Left ventricle myocardium inferior (tissue), 1 donor: ENCODE data around the gene GANC. TPM values are rescaled to one million over a fixed set of nuclear protein-coding genes. Genes with fewer than 3 reads are reported as not detected.

ENCODE experiments used
- DNase-seq: peaks from one replicate; pipeline ENCODE4 v3.0.0-alpha.2; 2020
- H3K27ac ChIP-seq: fragments of 200-600 bp; replicated peaks from 2 replicates; pipeline ENCODE4 v1.8.0; 2021
- H3K27me3 ChIP-seq: fragments of 200-600 bp; 2 replicates; pipeline ENCODE4 v1.8.0; 2021; ENCODE audit warnings: low read depth
- H3K36me3 ChIP-seq: fragments of 200-600 bp; 2 replicates; pipeline ENCODE4 v1.8.0; 2021
- H3K4me1 ChIP-seq: fragments of 200-600 bp; 2 replicates; pipeline ENCODE4 v1.8.0; 2021
- H3K4me3 ChIP-seq: fragments of 200-600 bp; 2 replicates; pipeline ENCODE4 v1.8.0; 2021; ENCODE audit warnings: mild to moderate bottlenecking, moderate library complexity
- H3K9me3 ChIP-seq: fragments of 200-600 bp; replicated peaks from 2 replicates; pipeline ENCODE4 v1.8.0; 2021
- intact Hi-C: fragments of 100-400 bp; cut with micrococcal nuclease; formaldehyde crosslinking; loops from one replicate; pipeline ENCODE4 v1.11.0; 2022
- total RNA-seq: library from RNA; stranded (reverse); fragmentation: NEBNext Ultra II Directional; extraction: Animal tissue kit (Norgen Biotek cat#: 25700); gene quantifications from one replicate; pipeline ENCODE4 v1.2.1, GENCODE V29; 2021
- TF ChIP-seq, protein P1 (sequence below): fragments of 200-600 bp; IDR thresholded peaks from 2 replicates; pipeline ENCODE4 v1.8.0; 2021; ENCODE audit warnings: antibody characterized with exemption, mild to moderate bottlenecking, borderline replicate concordance
- donor health status: DM: no; HTN: yes; CAD: no; lungs with severe emphysema.

Gene GANC
- total RNA-seq, 1 donor from 2014 or later, result 14.5 TPM

DNA sequence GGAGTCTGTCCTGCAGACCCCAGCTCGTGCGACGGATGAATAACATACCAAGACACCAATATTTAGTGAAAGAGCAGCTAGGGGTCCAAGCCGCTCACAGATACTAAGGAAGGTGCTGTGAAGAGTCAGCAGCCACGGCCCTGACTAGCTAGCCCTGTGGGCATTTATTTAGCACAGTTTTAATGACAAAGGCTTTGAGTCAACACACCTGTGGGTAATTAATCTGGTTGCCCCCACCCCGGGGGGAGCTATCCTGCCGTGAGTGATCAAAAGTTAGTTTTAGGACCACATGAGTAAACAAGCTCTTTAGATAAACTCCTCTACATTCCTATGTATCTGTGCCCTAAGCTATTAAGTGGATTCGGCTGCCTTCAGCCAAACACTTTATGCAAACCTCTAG lies 105.0 kb downstream of the GANC start:
- Histone ChIP-seq H3K27ac (no peak overlapping the region), H3K27me3 (no peaks in the 10 kb centered on the region), H3K4me3 (no peak overlapping the region), H3K36me3 (no peaks in the 10 kb centered on the region), H3K4me1 (peaks cover 8% of the 10 kb centered on the region), H3K9me3 (no peaks in the 10 kb centered on the region)
- TF ChIP-seq, protein P1, sequence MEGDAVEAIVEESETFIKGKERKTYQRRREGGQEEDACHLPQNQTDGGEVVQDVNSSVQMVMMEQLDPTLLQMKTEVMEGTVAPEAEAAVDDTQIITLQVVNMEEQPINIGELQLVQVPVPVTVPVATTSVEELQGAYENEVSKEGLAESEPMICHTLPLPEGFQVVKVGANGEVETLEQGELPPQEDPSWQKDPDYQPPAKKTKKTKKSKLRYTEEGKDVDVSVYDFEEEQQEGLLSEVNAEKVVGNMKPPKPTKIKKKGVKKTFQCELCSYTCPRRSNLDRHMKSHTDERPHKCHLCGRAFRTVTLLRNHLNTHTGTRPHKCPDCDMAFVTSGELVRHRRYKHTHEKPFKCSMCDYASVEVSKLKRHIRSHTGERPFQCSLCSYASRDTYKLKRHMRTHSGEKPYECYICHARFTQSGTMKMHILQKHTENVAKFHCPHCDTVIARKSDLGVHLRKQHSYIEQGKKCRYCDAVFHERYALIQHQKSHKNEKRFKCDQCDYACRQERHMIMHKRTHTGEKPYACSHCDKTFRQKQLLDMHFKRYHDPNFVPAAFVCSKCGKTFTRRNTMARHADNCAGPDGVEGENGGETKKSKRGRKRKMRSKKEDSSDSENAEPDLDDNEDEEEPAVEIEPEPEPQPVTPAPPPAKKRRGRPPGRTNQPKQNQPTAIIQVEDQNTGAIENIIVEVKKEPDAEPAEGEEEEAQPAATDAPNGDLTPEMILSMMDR, result no peak
- intact Hi-C loops, result no loop called here
- DNase-seq, result no peak

DNA sequence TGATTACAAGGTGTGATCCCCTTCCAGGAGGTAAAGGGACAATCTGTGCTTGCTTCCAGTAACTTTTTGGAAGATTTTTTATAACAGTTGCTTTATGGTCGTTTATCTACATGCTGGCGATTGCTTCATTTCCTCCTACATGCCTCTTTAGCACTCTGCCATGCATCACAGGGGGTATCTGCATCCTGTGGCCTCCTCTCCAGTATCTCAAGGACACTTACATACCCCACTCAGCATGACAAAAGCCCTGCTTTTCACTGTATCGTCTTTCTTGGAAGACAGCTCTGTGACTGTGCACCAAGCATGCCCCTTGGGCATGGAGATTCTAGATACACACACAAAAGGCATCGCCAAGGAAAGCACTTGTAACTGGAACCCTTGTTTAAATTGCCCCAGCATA lies 111.6 kb downstream of the GANC start:
- intact Hi-C loops, result no loop called here
- H3K36me3 ChIP-seq, result no peaks in the 10 kb centered on the region
- no peaks in the 10 kb centered on the region for H3K9me3 ChIP-seq
- DNase-seq, result no peak
- peaks cover 40% of the 10 kb centered on the region for H3K4me1 ChIP-seq
- no peak overlapping the region for H3K27ac ChIP-seq
- H3K27me3 ChIP-seq, result no peaks in the 10 kb centered on the region
- TF ChIP-seq, protein P1, result no peak
- no peak overlapping the region for H3K4me3 ChIP-seq

DNA sequence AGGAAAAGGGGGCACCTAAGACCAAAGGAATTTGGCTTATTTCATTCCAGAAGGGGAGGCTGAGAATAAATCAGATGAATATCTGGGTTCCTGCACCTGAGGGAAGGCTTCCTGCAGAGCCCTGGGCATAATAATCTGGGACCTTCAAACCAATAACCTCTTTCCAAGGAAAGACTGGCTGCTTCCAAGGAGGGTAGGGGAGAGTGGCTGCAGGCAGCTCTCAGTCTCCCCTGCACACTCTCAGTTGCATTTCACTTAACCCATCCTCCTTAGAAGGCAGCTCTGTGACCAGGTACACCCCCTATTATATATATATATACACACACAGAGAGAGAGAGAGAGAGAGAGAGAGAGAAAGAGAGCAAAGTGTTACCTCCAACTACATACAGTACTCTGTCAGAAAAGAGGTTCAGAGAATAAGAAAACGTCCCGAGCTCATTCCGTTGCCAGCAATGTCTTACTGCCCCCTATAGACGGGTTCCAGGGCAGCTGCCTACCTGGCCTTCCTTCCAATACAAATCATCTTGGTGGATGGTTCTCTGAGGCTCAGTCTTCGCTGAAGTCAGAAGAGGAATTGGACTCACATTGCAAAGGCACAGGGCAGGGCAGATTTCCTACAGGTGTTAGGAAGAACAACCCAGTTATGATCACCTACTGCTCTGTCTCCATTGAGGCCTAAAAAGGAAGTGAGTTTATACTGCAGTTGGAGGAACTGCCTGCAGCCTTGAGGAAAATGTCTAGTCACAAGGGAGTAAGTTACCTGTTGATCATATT lies 112.4 kb downstream of the GANC start:
- Histone ChIP-seq H3K27me3 (no peaks in the 10 kb centered on the region), H3K27ac (peak overlapping the region; percentile 62), H3K36me3 (no peaks in the 10 kb centered on the region), H3K4me3 (no peak overlapping the region), H3K4me1 (peaks cover 40% of the 10 kb centered on the region), H3K9me3 (no peaks in the 10 kb centered on the region)
- intact Hi-C loops, result no loop called here
- no peak for DNase-seq
- TF ChIP-seq, protein P1, result peak; percentile 69

DNA sequence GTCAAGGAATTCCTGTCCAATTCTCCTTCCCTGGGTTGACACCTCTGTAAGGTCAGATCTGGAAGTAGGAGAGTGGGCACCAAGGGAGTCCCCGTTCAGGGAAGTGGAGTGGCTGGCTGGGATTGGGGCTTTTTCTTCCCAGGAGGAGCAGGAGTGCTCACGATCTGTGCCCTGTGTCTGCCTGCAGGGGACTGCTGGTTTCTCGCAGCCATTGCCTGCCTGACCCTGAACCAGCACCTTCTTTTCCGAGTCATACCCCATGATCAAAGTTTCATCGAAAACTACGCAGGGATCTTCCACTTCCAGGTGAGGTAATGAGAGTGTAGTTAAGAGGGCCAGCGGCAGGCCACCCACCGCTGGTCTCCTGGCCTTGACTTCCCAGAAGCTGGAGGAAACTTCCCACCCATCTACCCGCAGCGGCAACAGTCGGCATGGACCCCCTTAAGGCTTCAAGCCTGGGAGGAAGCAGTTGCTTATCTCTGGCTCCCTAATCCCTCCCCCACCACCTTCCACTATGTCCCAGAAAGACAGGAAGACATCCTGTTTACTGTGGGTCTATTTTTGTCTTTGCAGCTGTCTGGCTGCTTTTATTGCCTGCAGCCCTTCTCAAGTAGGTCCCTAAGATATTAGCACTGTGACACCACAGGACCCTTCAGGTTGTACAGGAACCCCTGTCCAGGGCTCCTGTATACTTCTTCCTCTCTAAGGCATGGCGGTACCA lies 113.1 kb downstream of the GANC start:
- peaks cover 40% of the 10 kb centered on the region for H3K4me1 ChIP-seq
- no peaks in the 10 kb centered on the region for H3K9me3 ChIP-seq
- intact Hi-C loops, result no loop called here
- no peak for DNase-seq
- no peak overlapping the region for H3K4me3 ChIP-seq
- no peaks in the 10 kb centered on the region for H3K27me3 ChIP-seq
- TF ChIP-seq, protein P1, result no peak
- peak overlapping the region; percentile 62 for H3K27ac ChIP-seq
- H3K36me3 ChIP-seq, result no peaks in the 10 kb centered on the region

DNA sequence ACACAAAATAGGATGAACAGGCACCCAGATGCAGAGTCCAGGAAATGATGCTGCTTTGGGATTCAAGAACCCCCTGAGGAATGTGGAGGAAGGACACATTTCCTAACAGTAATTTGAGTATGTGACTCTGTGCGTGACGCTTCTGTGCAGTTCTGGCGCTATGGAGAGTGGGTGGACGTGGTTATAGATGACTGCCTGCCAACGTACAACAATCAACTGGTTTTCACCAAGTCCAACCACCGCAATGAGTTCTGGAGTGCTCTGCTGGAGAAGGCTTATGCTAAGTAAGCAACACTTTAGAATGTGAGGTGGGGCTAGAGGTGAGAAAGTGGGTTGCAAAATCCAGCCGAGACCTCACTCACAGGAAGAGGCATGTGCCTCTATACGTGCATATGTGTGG lies 114.6 kb downstream of the GANC start:
- H3K9me3 ChIP-seq, result no peaks in the 10 kb centered on the region
- no peaks in the 10 kb centered on the region for H3K27me3 ChIP-seq
- no peak for DNase-seq
- H3K4me1 ChIP-seq, result peaks cover 40% of the 10 kb centered on the region
- TF ChIP-seq, protein P1, result no peak
- no peak overlapping the region for H3K4me3 ChIP-seq
- intact Hi-C loops, result no loop called here
- H3K36me3 ChIP-seq, result no peaks in the 10 kb centered on the region
- H3K27ac ChIP-seq, result peak overlapping the region; percentile 62
